ENCODE data around the gene MPPED2. TPM values are rescaled to one million over a fixed set of nuclear protein-coding genes. Genes with fewer than 3 reads are reported as not detected.

Gene MPPED2
- total and polyA plus RNA-seq, 2 donors from 2014 or later: 10.8 to 12.9 TPM

GRCh38 chr11:30489511-30489910 lies 96.6 kb downstream of the MPPED2 start:
- Histone ChIP-seq H3K27me3 (ENCODE audit: control insufficient read depth, insufficient read depth, low read length) (no peaks in the 10 kb centered on the region), H3K36me3 (ENCODE audit: control insufficient read depth in 2 of 3, insufficient read depth in 3 of 3, low read length in 3 of 3) (no peaks in the 10 kb centered on the region), H3K9ac (ENCODE audit: low read length in 3 of 3) (no peak overlapping the region), H3K4me1 (ENCODE audit: control insufficient read depth in 2 of 3, insufficient read depth in 2 of 3, low read depth in 1 of 3, low read length in 3 of 3) (peaks cover 0 to 19% (median 15%) of the 10 kb centered on the region in 3 donors), H3K27ac (ENCODE audit: low read depth in 2 of 2, low read length in 2 of 2) (no peak overlapping the region), H3K4me3 (ENCODE audit: low read length in 3 of 3) (no peak overlapping the region), H3K9me3 (ENCODE audit: control insufficient read depth in 2 of 3, insufficient read depth in 1 of 3, low read length in 3 of 3) (no peaks in the 10 kb centered on the region)
- intact Hi-C loops (cut with DNase I): no loop called here
- DNase-seq (peak in 2 of 5 donors; percentile 60 to 68), FAIRE-seq (no peak)
- TF ChIP-seq CTCF (IDR thresholded peaks at IDR 0.05; ENCODE audit: borderline replicate concordance, extremely low read depth, insufficient read depth): no peak

GRCh38 chr11:30489076-30489475 lies 97.1 kb downstream of the MPPED2 start:
- peaks cover 0 to 19% (median 15%) of the 10 kb centered on the region in 3 donors for H3K4me1 ChIP-seq (ENCODE audit: control insufficient read depth in 2 of 3, insufficient read depth in 2 of 3, low read depth in 1 of 3, low read length in 3 of 3)

GRCh38 chr11:30488304-30488998 lies 97.7 kb downstream of the MPPED2 start:
- Histone ChIP-seq H3K4me3 (ENCODE audit: low read length in 3 of 3) (peak overlapping the region in 1 of 3 donors; percentile 32), H3K9me3 (ENCODE audit: control insufficient read depth in 2 of 3, insufficient read depth in 1 of 3, low read length in 3 of 3) (no peaks in the 10 kb centered on the region), H3K9ac (ENCODE audit: low read length in 3 of 3) (no peak overlapping the region), H3K4me1 (ENCODE audit: control insufficient read depth in 2 of 3, insufficient read depth in 2 of 3, low read depth in 1 of 3, low read length in 3 of 3) (peaks cover 0 to 19% (median 15%) of the 10 kb centered on the region in 3 donors), H3K36me3 (ENCODE audit: control insufficient read depth in 2 of 3, insufficient read depth in 3 of 3, low read length in 3 of 3) (no peaks in the 10 kb centered on the region), H3K27me3 (ENCODE audit: control insufficient read depth, insufficient read depth, low read length) (no peaks in the 10 kb centered on the region), H3K27ac (ENCODE audit: low read depth in 2 of 2, low read length in 2 of 2) (peak overlapping the region; percentile 17 to 45)
- intact Hi-C loops (cut with DNase I): no loop called here
- FAIRE-seq: no peak
- no peak for TF ChIP-seq CTCF (IDR thresholded peaks at IDR 0.05; ENCODE audit: borderline replicate concordance, extremely low read depth, insufficient read depth)
- DNase-seq: peak in 4 of 5 donors; percentile 50 to 82 (median 74)

More at GRCh38 chr11:30489076-30489475, 97.1 kb downstream of the MPPED2 start:
- intact Hi-C loops (cut with DNase I): no loop called here
- H3K27ac ChIP-seq (ENCODE audit: low read depth in 2 of 2, low read length in 2 of 2): peak overlapping the region in 1 of 2 donors; percentile 45
- H3K9ac ChIP-seq (ENCODE audit: low read length in 3 of 3): no peak overlapping the region
- DNase-seq (no peak), FAIRE-seq (no peak)
- no peak overlapping the region for H3K4me3 ChIP-seq (ENCODE audit: low read length in 3 of 3)
- H3K27me3 ChIP-seq (ENCODE audit: control insufficient read depth, insufficient read depth, low read length): no peaks in the 10 kb centered on the region
- no peak for TF ChIP-seq CTCF (IDR thresholded peaks at IDR 0.05; ENCODE audit: borderline replicate concordance, extremely low read depth, insufficient read depth)
- no peaks in the 10 kb centered on the region for H3K36me3 ChIP-seq (ENCODE audit: control insufficient read depth in 2 of 3, insufficient read depth in 3 of 3, low read length in 3 of 3)
- no peaks in the 10 kb centered on the region for H3K9me3 ChIP-seq (ENCODE audit: control insufficient read depth in 2 of 3, insufficient read depth in 1 of 3, low read length in 3 of 3)
